ENCODE results near the gene GAL.

Gene GAL

GRCh38 chr11:68694431-68695297, 10.3 kb downstream of the GAL start:
- DNase-seq (ENCODE audit: low spot score), result no peak

GRCh38 chr11:68695531-68695930, 11.2 kb downstream of the GAL start:
- no peak for DNase-seq (ENCODE audit: low spot score)

More at GRCh38 chr11:68694431-68695297, 10.3 kb downstream of the GAL start:
- TF ChIP-seq CTCF (IDR thresholded peaks at IDR 0.05), result no peak
- Histone ChIP-seq H3K27ac (no peak overlapping the region), H3K4me3 (no peak overlapping the region)

GRCh38 chr11:68698993-68699392, 14.6 kb downstream of the GAL start:
- no peak for TF ChIP-seq CTCF (IDR thresholded peaks at IDR 0.05)
- DNase-seq (ENCODE audit: low spot score), result no peak
- Histone ChIP-seq H3K4me3 (no peak overlapping the region), H3K27ac (no peak overlapping the region)

More at GRCh38 chr11:68695531-68695930, 11.2 kb downstream of the GAL start:
- TF ChIP-seq CTCF (IDR thresholded peaks at IDR 0.05), result no peak
- Histone ChIP-seq H3K27ac (no peak overlapping the region), H3K4me3 (no peak overlapping the region)

- no peak overlapping the region for H3K4me3 ChIP-seq
- no peak overlapping the region for H3K27ac ChIP-seq
- no peak for TF ChIP-seq CTCF (IDR thresholded peaks at IDR 0.05)
- DNase-seq (ENCODE audit: low spot score), result no peak
These were observed 20.5 kb downstream of the GAL start for GRCh38 chr11:68704887-68705286.

GRCh38 chr11:68707527-68707926, 23.2 kb downstream of the GAL start:
- no peak for DNase-seq (ENCODE audit: low spot score)
- TF ChIP-seq CTCF (IDR thresholded peaks at IDR 0.05), result no peak
- Histone ChIP-seq H3K27ac (no peak overlapping the region), H3K4me3 (no peak overlapping the region)

- DNase-seq (ENCODE audit: low spot score), result no peak
- TF ChIP-seq CTCF (IDR thresholded peaks at IDR 0.05), result no peak
- Histone ChIP-seq H3K27ac (no peak overlapping the region), H3K4me3 (no peak overlapping the region)
These were observed 24.7 kb downstream of the GAL start for GRCh38 chr11:68709062-68709461.

GRCh38 chr11:68710409-68710808, 26.1 kb downstream of the GAL start:
- Histone ChIP-seq H3K4me3 (no peak overlapping the region), H3K27ac (no peak overlapping the region)
- DNase-seq (ENCODE audit: low spot score), result no peak
- TF ChIP-seq CTCF (IDR thresholded peaks at IDR 0.05), result no peak

All from coronary artery (tissue), 2 donors.